Lower leg skin (tissue), 3 donors: ENCODE measurements around the gene KLHL21.

ENCODE experiments used
- CTCF ChIP-seq, 3 donors: fragments of 450-650 bp; IDR thresholded peaks; one replicate each; pipeline ENCODE4 v1.5.1; 2016; ENCODE audit warnings: antibody characterized with exemption in 3 of 3, mild to moderate bottlenecking in 3 of 3, moderate library complexity in 2 of 3
- POLR2A ChIP-seq, 2 donors: fragments of 450-650 bp; IDR thresholded peaks; one replicate each; pipeline ENCODE4 v1.6.1; 2016 to 2017; ENCODE audit warnings: antibody characterized with exemption in 2 of 2, mild to moderate bottlenecking in 1 of 2, moderate library complexity in 1 of 2

GRCh38 chr1:6651909-6652308, 49.2 kb upstream of the KLHL21 start:
- no peak for TF ChIP-seq CTCF (IDR thresholded peaks at IDR 0.05)
- TF ChIP-seq POLR2A (IDR thresholded peaks at IDR 0.05): no peak
